CD14-positive monocyte (primary cell): Measurements from ENCODE around the gene TKFC. TPM values are rescaled to one million over a fixed set of nuclear protein-coding genes. Genes with fewer than 3 reads are reported as not detected.

Experiments
- DNase-seq, 3 donors: peaks; one replicate each; pipeline ENCODE4 v3.0.0-alpha.2; 2011 to 2022
- H2AFZ ChIP-seq: 2 replicates; pipeline ENCODE4 v1.6.0; 2012; ENCODE audit warnings: mild to moderate bottlenecking, low read depth, low read length, inconsistent platforms; ENCODE audit not compliant: insufficient read depth, poor library complexity, severe bottlenecking
- H3K27ac ChIP-seq, 2 donors: 1 replicate in 1 of 2; 2 replicates in 1 of 2; pipeline ENCODE4 v1.5.1; 2012 to 2013; ENCODE audit warnings: low read length in 2 of 2, control low read depth in 1 of 2, inconsistent platforms in 1 of 2, low read depth in 1 of 2, mild to moderate bottlenecking in 1 of 2
- H3K27me3 ChIP-seq, 2 donors: one replicate each; pipeline versions ENCODE4 v1.6.0 to v1.6.1; 2011 to 2013; ENCODE audit warnings: low read length in 2 of 2; ENCODE audit not compliant: control insufficient read depth in 2 of 2, insufficient read depth in 2 of 2
- H3K36me3 ChIP-seq, 2 donors: replicated peaks in 1 of 2; 1 replicate in 1 of 2; 2 replicates in 1 of 2; pipeline versions ENCODE4 v1.5.1 to v1.6.1; 2012 to 2013; ENCODE audit warnings: low read length in 2 of 2, control low read depth in 1 of 2, inconsistent platforms in 1 of 2, mild to moderate bottlenecking in 1 of 2; ENCODE audit not compliant: insufficient read depth in 2 of 2, control insufficient read depth in 1 of 2
- H3K4me1 ChIP-seq, 2 donors: 1 replicate in 1 of 2; 2 replicates in 1 of 2; pipeline versions ENCODE4 v1.5.1 to v1.6.1; 2012 to 2013; ENCODE audit warnings: low read length in 2 of 2, control low read depth in 1 of 2, inconsistent platforms in 1 of 2, mild to moderate bottlenecking in 1 of 2, moderate library complexity in 1 of 2; ENCODE audit not compliant: insufficient read depth in 2 of 2, control insufficient read depth in 1 of 2
- H3K4me2 ChIP-seq: replicated peaks from 2 replicates; pipeline ENCODE3; 2012; ENCODE audit warnings: low read length, moderate library complexity, mild to moderate bottlenecking; ENCODE audit not compliant: poor library complexity, severe bottlenecking; ENCODE audit errors: extremely low read depth
- H3K4me3 ChIP-seq, 3 experiments: fragments of 200-600 bp in 1 of 3; sonication (generic) in 1 of 3; replicated peaks in 1 of 3; 1 replicate in 2 of 3; 2 replicates in 1 of 3; pipeline ENCODE4 v1.5.1; 2011 to 2013; ENCODE audit warnings: low read length in 3 of 3, mild to moderate bottlenecking in 3 of 3, control low read depth in 2 of 3, low read depth in 2 of 3, inconsistent platforms in 1 of 3, moderate library complexity in 1 of 3
- H3K79me2 ChIP-seq: 2 replicates; pipeline ENCODE4 v1.6.0; 2012; ENCODE audit warnings: mild to moderate bottlenecking, control low read depth, inconsistent platforms, low read length, moderate library complexity; ENCODE audit not compliant: insufficient read depth
- H3K9ac ChIP-seq: 2 replicates; pipeline ENCODE4 v1.6.0; 2017; ENCODE audit warnings: low read length, mild to moderate bottlenecking; ENCODE audit not compliant: insufficient read depth, poor library complexity, severe bottlenecking
- H3K9me3 ChIP-seq, 2 donors: replicated peaks in 1 of 2; 1 replicate in 1 of 2; 2 replicates in 1 of 2; pipeline versions ENCODE4 v1.5.1 to v1.6.1; 2012 to 2013; ENCODE audit warnings: low read length in 2 of 2, control low read depth in 1 of 2; ENCODE audit not compliant: control insufficient read depth in 1 of 2, insufficient read depth in 1 of 2
- H4K20me1 ChIP-seq: 2 replicates; pipeline ENCODE4 v1.6.0; 2012; ENCODE audit warnings: mild to moderate bottlenecking, low read length, control low read depth, moderate library complexity; ENCODE audit not compliant: insufficient read depth
- H3K27ac Mint-ChIP-seq, 7 donors: one replicate each; pipeline ENCODE4 v1.8.0; 2020; ENCODE audit warnings: mild to moderate bottlenecking in 7 of 7, mixed read lengths in 7 of 7, moderate library complexity in 6 of 7, inconsistent platforms in 2 of 7
- H3K27me3 Mint-ChIP-seq, 3 donors: one replicate each; pipeline ENCODE4 v1.8.0; 2021 to 2022; ENCODE audit warnings: low read depth in 3 of 3, mild to moderate bottlenecking in 3 of 3, mixed read lengths in 3 of 3, moderate library complexity in 3 of 3, inconsistent platforms in 1 of 3
- H3K36me3 Mint-ChIP-seq, 2 donors: one replicate each; pipeline ENCODE4 v1.8.0; 2020; ENCODE audit warnings: mixed read lengths in 2 of 2, inconsistent platforms in 1 of 2, mild to moderate bottlenecking in 1 of 2
- H3K4me1 Mint-ChIP-seq: one replicate; pipeline ENCODE4 v1.8.0; 2020; ENCODE audit warnings: mild to moderate bottlenecking, mixed read lengths
- H3K4me3 Mint-ChIP-seq, 2 donors: one replicate each; pipeline ENCODE4 v1.8.0; 2020; ENCODE audit warnings: mild to moderate bottlenecking in 2 of 2, mixed read lengths in 2 of 2, moderate library complexity in 1 of 2
- H3K9me3 Mint-ChIP-seq, 7 donors: one replicate each; pipeline ENCODE4 v1.8.0; 2020 to 2022; ENCODE audit warnings: mixed read lengths in 7 of 7, mild to moderate bottlenecking in 6 of 7, moderate library complexity in 6 of 7, inconsistent platforms in 2 of 7
- CTCF ChIP-seq: fragments of 200-600 bp; IDR thresholded peaks from one replicate; pipeline ENCODE4 v1.8.0; 2022; ENCODE audit warnings: antibody characterized with exemption, mild to moderate bottlenecking
- WGBS: methylation state at CpG from one replicate; pipeline ENCODE4 v1.1.5; 2013; ENCODE audit warnings: missing lambda C conversion rate; ENCODE audit not compliant: insufficient coverage; 5-methylcytosine and 5-hydroxymethylcytosine counted together
- intact Hi-C, 2 donors: fragments of 100-400 bp; cut with micrococcal nuclease; formaldehyde crosslinking; loops; one replicate each; pipeline versions ENCODE4 v1.15.0 to v1.15.1; 2023
- polyA plus RNA-seq, 3 donors: library from polyadenylated mRNA; depleted of rRNA in 1 of 3; unstranded in 2 of 3; stranded (reverse) in 1 of 3; fragments of 300-500 nt in 2 of 3; fragments of >200 nt in 1 of 3; fragmentation: Illumina TruSeq in 2 of 3; gene quantifications; 1 replicate in 2 of 3; 2 replicates in 1 of 3; pipeline ENCODE4 v1.2.3, GENCODE V29; 2012 to 2021

TKFC gene
- polyA plus RNA-seq, 3 donors, result 29.5 to 40.8 (median 29.6) TPM

- Histone ChIP-seq H3K27me3 (no peaks in the 10 kb centered on the region), H3K4me2 (no peak overlapping the region), H3K4me1 (no peaks in the 10 kb centered on the region), H2AFZ (no peak overlapping the region), H4K20me1 (no peaks in the 10 kb centered on the region), H3K79me2 (peaks cover 2% of the 10 kb centered on the region), H3K36me3 (peaks cover 54 to 89% of the 10 kb centered on the region in 2 donors), H3K4me3 (no peak overlapping the region), H3K9me3 (no peaks in the 10 kb centered on the region), H3K9ac (no peak overlapping the region), H3K27ac (no peak overlapping the region)
- Mint-ChIP-seq H3K4me3 (no peak overlapping the region), H3K27ac (peak overlapping the region in 1 of 7 donors; percentile 19), H3K27me3 (no peaks in the 10 kb centered on the region), H3K4me1 (no peaks in the 10 kb centered on the region), H3K36me3 (peaks cover 48 to 82% of the 10 kb centered on the region in 2 donors), H3K9me3 (peaks cover 0 to 3% (median 0%) of the 10 kb centered on the region in 7 donors)
- TF ChIP-seq CTCF, result no peak
- DNase-seq, result no peak
- intact Hi-C loops, result no loop called here
- 100% methylated on average over 3 of the region's 8 CpGs for WGBS
These were observed 37.4 kb downstream of the TKFC start for GRCh38 chr11:61370349-61371005.

DNA sequence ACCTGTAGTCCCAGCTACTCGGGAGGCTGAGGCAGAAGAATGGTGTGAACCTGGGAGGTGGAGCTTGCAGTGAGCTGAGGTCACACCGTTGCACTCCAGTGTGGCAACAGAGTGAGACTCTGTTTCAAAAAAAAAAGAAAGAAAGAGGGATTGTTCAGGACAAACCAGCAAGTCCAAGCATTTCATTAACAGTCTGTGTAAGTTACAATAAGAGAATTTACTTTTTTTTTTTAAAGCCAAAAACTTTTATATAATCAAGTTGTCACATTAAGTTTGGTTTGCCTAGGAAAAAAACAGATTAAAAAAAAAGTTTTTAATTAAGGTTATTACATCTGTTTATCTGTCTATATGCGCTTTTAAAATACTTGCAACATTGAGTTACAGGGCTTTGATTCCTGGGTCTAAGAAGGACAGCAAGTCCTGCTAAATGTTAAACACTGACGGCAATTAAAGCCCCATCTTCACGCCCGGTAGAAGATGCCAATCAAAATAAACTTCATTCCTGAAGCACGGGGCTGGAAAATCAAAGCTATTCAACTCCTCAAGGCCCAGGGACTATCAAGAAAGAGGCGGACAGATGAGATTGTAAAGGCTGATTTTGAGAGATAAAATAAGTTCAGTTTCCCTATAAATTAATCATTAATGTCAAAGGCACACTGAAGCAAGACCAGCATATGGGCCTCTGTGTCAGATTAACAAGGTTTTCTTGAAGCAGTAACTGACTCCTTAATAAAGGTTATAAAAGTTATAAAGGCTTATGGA lies 39.8 kb downstream of the TKFC start:
- peaks cover 0 to 3% (median 0%) of the 10 kb centered on the region in 7 donors for H3K9me3 Mint-ChIP-seq
- H4K20me1 ChIP-seq, result no peaks in the 10 kb centered on the region
- no peak overlapping the region for H2AFZ ChIP-seq
- TF ChIP-seq CTCF, result no peak
- peaks cover 2 to 3% of the 10 kb centered on the region in 2 donors for H3K4me1 ChIP-seq
- H3K4me3 ChIP-seq, result no peak overlapping the region
- H3K4me2 ChIP-seq, result no peak overlapping the region
- H3K79me2 ChIP-seq, result no peaks in the 10 kb centered on the region
- no peaks in the 10 kb centered on the region for H3K27me3 Mint-ChIP-seq
- peaks cover 40 to 70% of the 10 kb centered on the region in 2 donors for H3K36me3 Mint-ChIP-seq
- peaks cover 33 to 72% of the 10 kb centered on the region in 2 donors for H3K36me3 ChIP-seq
- H3K27ac Mint-ChIP-seq, result peak overlapping the region in 1 of 7 donors; percentile 62
- H3K9me3 ChIP-seq, result no peaks in the 10 kb centered on the region
- peaks cover 2% of the 10 kb centered on the region for H3K4me1 Mint-ChIP-seq
- H3K27ac ChIP-seq, result no peak overlapping the region
- no peak for DNase-seq
- no peak overlapping the region for H3K4me3 Mint-ChIP-seq
- intact Hi-C loops, result no loop called here
- H3K9ac ChIP-seq, result no peak overlapping the region
- WGBS, result 100% methylated on average over 2 of the region's 8 CpGs
- H3K27me3 ChIP-seq, result no peaks in the 10 kb centered on the region
